Muscle of back (tissue), 11 donors: Measurements from ENCODE around the gene NDUFAF8. TPM values are rescaled to one million over a fixed set of nuclear protein-coding genes. Genes with fewer than 3 reads are reported as not detected.

Experiments
- DNase-seq, 3 donors: peaks; one replicate each; pipeline versions ENCODE4 v3.0.0 to v3.0.0-alpha.2; 2013
- polyA plus RNA-seq, 10 donors: library from polyadenylated mRNA; unstranded; fragments of 120-200 nt; gene quantifications; one replicate each; pipeline ENCODE4 v1.2.1, GENCODE V29; 2013; ENCODE audit not compliant: insufficient read length in 10 of 10

NDUFAF8 gene
- polyA plus RNA-seq, 10 donors = 33.4 to 52.8 (median 42.1) TPM

DNA sequence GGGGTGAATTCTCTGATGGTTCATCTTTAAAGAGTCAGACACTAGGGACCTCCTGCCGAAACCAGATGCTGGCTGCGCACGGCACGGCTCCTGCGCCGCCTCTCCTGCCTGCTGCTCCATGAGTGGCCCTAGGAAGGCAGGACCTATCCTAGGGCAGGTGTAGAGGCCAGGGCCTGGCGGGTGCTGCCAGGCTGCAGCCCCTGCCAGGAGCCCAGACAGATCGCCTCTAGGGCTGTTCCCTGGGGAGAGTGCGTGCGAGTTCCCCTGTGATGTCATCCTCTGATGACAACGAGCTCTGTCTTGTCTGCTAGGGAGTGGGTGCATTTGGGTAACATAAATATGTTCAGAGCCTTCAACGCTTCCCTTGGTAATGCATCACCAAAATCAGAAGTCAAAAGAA is 32.1 kb downstream of the NDUFAF8 start:
- no peak for DNase-seq

DNA sequence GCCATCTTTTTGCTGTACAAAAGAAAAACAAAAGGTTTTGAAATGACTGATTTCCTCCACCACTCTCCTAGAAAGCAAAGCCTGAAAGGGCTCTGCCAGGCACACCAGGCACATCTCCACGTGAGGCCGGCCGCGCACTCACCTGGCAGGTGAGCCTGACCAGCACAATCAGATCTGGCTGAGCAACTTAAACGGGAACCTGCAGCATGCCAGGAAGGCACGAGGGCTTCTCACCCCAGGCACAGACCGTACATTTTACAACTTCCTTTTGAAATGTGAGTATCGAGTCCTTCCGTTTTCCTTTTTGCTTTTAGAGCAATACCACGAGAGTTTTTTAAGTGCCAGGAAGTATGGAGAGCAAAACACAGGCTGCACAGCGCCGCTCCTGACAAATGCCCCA is 33.5 kb downstream of the NDUFAF8 start:
- DNase-seq = no peak

DNA sequence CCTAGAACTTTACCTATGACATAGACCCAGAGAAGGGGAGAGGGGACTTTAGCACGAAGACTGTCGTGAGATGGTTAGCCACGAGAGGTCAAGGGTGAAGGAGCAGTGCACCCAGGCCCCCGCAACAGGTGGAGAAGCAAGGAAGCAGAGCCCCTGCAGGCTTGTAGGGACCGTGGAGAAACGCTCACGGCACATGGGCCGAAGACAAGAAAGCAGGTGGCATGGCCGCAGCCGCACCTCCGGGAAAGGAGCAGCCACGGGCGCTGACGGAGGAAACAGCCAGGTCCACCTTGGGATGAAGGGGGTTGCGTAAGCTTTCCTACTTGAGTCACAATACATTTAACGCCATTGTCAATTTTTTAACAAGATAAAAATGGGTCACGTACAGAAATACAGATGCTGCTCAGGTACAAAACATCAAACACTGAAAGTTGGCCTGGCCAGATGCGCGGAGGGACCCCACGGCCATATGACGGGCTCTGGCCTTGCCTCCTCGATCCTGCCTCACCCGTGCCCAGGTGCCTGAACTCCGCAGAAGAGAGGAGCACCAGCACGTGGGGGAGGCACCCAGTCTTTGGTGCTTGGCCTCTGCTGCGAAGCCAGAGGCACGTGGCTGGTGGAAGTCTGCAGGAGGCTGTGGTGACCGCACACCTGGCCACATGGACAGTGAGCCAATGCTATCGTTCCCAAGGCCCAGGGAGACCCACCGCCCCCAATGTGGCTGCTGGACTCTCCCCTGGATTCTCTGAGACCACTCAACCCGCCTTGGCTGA is 34.8 kb downstream of the NDUFAF8 start:
- no peak for DNase-seq

DNA sequence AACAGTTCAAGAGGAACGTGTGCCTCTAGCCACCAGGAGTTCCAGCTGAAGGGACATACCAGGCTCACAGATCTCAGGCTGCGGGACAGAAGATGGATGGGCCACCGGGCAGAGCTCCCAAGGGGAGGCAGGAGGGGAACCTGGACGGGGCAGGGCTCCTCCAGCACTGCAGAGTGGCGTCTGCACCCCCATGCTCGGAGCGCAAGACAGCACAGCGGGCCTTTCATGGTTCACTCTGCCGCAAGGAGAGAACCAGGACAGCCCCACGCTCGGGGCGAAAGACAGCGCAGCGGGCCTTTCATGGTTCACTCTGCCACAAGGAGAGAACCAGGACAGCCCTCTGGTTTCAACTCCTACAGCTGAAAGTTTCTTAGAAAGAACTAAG is 35.3 kb downstream of the NDUFAF8 start:
- DNase-seq = no peak

DNA sequence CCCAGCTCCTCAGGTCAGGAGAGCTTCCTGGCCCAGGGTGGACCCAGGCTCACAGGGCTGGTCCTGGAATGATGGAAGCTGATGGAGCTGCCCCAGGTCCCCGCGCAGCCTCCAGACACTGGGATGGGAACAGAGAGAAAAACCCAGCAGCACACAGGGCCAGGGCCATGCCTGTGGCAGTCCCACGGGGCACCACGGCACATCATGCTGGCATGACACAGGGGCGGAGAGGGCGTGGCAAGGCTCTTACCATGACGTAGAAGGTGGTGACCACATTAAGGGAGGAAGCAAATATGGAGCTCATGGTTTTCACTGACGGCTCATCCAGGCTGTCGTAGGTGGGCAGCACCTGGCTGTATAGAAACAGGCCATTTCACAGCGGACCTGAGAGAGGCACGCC is 37.7 kb downstream of the NDUFAF8 start:
- DNase-seq = no peak

DNA sequence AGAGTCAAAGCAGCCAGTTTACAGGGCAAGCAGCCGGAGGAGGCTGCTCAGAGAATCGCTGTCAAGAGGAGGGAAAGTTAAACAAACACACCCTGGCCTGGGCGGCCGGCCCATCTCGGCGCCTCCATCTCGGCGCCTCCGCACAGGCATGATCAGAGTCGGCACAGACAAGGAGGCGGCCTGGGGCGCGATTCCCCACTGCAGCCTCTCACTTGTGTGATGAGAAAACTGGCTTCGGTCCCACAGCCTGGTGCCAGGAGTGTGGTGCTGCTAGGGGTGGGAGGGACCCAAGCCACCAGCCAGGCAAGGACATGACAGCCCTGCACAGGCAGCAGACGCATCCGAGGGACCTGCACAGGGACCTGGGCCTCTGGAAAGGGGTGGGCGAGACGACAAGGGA is 38.3 kb downstream of the NDUFAF8 start:
- DNase-seq = peak in 2 of 3 donors; percentile 50 to 54

DNA sequence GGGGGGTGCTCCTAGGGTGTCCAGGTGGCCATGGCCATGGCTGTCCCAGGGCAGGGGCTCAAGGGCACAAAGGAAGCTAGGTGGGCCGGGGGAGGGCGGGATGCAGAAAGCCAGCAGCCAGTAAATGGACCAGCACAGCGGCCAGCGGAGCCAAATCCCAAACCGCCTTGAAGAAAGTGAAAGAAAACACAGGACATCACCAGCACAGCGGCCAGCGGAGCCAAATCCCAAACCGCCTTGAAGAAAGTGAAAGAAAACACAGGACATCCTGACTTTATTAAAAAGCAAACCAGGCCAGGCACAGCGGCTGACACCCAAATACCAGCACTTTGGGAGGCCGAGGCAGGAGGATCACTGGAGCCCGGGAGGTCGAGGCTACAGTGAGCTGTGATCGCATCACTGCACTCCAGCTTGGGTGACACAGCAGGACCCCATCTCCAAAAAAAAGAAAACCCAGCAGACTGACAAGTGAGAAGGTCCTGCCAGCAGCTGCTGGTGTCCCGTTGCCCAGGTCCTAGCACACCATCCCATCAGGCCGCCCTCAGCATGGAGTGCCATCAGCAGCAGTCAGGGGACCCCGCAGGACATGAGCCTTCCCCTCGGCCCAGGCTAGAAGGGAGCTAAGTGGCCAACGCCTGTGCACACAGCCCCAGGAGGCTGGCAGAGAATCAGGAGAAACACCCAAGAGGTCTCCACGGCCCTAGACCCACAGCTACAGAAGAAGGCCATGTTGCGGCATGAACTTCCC is 39.0 kb downstream of the NDUFAF8 start:
- DNase-seq = peak in 1 of 3 donors; percentile 36

DNA sequence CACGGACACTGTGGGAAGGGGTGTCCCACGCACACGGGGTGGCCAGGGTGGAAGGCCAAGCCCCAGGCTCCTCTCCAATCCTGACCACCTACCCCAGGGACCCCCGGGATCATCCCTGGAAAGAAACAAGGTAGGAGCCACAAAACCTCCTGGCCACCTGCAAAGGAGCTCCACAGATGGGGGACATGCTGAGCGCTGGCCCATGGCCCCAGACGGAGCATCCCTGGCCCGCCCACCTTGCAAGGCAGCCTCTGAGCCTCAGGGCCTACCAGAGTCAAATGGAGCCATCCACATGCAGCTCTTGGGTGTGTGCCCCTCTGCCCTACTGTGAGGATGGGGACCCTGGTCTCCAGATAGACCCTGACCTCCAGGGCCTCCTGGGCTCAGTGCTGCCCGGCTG is 39.7 kb downstream of the NDUFAF8 start:
- no peak for DNase-seq

DNA sequence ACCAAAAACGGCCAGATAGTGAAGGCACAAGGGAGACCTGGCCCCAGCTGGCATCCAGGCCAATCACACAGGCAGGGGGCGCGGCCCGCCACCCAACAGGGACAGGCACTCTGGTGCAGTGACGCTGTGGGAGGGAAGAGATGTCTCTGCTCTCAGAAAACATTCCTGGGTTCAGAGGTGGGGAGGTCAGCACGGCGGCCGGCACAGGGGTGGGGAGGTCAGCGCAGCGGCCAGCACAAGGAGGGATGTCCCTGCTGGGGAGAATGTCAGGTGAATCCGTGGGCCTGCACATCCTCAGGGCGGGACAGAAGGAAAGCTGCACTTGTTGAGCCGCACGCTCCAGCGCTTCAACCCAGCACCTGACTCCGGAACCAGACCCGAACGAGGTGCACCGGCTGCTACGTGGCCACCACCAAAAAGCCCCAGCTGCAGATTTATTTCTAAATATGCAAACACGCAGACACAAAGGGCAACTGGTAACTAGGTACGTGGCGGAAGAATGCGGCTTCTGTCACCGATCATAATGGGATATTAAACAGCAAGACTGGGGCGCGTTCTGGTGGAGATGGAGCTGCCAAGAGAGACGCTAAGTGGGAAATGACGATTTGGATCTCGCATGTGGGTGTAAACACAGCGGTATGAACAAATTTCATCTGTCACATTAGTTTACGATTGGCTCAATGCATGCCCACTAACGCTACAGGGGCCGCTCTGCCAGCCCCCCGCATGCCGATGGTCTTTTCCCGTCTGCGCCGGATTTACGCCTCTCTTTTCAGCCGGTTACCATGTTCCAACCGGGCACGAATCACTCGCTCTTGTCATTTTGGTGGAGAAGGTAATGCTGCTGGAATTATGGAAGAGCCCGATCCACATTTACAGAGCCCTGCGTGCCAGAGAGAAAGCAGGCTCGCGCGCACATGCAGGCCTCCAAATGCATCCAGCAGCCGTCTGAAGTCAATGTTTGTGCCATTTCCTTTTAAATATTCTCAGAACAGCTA is 40.5 kb downstream of the NDUFAF8 start:
- DNase-seq = no peak

DNA sequence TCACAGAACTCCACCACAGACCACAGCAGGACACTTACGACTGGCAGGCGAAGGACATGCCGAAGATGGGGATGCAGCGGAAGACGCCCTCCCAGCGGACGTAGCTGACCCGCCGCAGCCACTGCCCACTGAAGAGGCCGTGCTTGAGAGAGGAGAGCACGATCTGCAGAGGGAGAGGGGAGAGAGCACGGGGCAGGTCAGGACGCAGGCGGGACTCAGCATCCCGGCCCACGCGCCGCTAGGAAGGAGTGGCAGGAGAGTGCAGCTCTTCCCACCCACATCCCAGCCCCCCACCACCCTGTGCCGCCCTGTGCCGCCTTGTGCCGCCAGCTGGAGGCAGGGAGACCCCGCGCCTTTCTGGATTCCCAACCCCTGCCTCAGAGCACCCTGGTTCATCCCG is 41.5 kb downstream of the NDUFAF8 start:
- no peak for DNase-seq

DNA sequence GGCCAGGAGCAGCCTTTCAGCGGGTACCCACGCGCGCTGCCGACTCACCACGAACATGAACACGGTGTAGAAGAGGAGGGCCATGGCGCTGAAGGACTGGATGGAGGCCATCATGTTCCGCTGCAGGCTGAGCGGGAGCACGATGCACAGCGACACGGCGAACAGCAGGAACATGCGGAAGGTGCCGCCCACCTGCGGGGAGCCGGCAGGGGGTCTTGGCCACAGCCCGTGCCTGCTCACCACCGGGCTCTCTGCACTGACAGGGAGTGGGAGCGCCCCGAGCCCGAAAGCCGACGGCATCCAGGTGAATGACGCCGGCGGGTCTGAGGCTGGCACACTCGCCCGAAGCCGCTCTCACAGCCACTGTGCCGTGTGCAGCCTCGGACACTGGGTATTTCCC is 43.0 kb downstream of the NDUFAF8 start:
- DNase-seq = no peak

DNA sequence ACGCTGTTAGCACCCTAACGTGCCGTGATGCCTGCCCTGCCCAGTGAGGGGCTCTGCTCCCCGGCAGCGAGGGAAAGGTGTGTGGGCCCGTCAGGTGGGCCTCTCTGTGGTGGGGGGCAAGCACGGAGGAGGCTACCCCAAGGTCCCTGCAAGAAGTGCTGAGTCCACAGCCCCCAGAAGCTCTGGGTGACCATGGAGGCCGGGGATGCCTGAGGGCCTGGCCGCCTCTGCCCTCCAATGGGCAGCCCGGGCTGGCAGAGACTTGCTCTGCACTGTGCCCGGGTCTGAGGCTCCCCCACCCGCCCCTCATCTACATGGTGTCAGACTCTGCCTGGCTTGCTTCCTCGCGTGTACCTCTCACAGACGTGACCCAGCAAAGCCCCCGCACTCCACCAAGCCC is 43.8 kb downstream of the NDUFAF8 start:
- DNase-seq = no peak

DNA sequence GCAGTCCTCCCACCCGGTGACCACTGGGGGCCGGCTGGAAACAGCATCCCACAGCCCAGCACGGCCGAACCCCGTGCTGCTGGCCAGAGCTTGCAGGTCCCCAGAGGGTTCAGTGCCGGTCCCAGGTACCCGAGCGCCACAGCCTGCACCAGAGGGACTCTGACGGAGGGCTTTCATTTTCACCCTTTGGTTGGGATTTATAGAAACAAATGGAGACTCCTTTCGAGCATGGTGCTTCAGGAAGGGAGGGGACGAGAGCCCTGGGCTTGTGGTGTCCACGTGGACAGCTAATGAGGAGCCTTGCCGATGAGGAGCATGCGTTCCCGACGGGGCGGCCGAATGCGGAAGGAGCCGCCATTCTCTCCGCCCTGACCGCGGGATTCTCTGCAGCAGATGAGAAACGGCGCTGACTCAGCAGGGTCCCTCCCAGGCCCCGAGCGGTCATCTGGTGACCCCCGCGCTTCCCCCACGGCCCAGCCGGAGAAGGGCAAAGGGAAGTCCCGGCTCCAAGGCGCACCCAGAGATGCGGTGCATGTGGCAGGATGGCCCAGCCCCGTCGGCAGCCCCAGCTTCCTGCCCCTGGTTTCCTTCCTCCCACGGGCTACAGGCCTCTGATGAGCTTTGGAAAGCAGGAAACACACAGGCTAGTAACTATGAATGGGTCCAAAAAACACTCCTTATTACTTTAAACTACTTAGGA is 46.2 kb downstream of the NDUFAF8 start:
- peak; percentile 19 to 88 (median 71) for DNase-seq

DNA sequence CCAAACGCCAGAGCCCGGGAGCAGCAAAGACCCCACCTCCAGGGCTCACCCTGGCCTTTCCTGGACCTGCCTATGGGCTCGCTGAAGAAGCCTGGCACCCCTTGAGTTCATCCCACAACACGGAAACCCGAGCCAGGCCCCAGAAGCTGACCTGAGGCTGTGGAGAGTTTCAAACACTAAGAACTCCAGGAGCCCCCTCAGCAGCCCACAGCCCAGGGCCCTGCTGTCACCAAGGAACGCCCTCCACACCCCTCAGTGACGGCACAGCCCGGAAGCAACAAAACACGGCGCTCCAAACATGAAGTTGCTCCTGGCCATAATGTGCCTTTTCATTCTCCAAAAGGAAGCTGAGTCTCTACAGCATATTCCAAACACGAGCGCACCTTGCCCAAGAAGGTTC is 46.8 kb downstream of the NDUFAF8 start:
- no peak for DNase-seq

DNA sequence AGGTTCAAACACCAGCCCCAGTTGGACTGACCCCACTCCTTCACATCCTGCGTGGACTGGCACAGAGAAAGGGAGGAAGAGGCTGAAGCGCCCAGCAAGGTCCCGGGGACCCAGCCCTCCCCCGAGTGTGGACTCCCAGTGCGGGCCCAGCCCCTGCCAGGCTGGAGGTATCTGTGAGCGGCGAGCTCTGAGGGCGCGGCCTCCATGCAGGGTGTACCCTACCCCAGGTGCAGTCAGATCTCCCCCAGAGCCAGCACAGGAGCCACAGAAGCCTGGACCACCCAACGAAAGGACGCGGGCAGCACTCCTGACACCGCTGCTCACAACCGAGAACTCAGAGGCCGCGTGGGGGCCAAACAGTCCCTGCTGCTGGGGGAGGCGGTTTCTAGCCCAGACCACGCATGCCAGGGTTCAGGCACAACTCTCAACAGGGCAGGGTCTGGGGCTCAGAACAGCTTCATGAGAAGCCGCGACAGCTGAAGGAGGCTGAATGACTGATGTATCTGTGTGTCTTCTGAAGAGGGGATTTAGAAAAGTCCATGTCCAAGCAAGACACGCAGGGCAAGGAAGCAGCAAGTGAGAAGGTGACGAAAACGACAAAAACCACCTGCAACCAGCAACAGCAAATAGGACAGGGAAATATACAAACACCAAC is 47.5 kb downstream of the NDUFAF8 start:
- peak in 1 of 3 donors; percentile 25 for DNase-seq

DNA sequence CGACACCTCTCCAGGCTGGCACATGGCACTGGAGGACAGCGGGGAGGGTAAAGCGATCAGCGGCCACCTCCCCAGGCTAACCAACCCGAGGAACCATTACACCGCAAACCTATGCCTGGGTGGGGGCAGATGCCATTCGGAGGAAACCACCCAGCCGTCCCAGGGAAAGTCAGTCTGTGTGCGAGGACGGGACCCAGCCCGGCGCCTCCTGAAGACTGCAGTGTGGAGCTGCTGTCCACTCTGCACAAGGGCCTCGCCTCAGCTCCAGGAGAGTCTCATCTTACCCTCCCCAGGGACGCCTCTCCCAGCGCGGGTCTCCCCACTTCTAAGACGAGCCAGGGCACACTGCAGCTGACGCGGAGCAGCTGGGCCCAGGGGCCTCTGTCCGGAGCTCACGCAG is 48.0 kb downstream of the NDUFAF8 start:
- DNase-seq = peak in 2 of 3 donors; percentile 32 to 34

DNA sequence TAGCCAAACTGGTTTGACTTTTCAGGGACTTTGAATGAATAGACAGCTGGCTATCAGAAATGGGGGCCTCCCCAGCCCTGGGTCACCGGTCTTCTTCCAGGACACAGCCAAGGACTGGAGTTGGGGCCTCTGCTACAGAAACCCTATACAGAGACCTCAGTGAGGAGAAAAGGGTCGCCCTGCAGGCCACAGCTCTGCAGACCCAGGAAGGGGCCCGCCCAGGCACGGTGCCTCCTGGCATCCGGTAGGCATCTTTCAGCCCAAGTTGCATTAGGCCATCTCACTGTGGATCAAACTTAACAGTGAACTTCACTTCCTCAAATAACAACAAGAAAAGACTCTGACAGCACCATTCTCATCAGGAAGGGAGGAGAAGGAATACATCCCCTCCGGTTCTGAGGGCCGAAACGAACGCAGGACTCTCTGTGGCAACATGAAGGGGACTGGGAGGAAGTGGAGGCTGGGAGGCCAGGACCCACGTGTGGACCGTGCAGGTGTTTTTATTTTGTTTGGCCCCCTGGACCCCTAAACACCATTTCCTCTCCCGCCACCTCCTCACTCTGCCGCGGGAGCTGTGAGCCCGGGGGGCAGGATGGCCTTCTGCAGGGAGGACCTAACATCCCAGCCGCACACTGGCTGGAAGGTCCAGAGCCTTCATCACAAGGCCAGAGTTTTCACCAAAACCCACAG is 48.8 kb downstream of the NDUFAF8 start:
- no peak for DNase-seq

DNA sequence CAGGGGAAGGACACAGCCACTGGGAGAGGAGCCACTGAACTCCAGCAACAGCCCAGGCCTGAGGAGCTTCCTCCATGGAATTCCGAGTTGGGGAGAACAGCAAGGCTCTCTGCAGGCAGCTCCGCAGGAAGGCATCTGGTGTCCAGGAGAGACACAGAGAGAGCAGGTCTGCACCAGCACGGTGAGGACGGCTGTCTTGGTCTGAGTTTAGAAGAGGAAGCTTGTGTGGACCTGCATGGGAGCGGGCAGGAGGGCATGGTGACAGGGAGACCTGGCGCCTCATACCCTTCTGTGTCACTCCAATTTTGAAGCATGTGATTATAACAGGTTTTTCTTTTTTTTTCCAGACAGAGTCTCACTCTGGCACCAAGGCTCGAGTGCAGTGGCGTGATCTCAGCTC is 49.6 kb downstream of the NDUFAF8 start:
- DNase-seq = no peak

DNA sequence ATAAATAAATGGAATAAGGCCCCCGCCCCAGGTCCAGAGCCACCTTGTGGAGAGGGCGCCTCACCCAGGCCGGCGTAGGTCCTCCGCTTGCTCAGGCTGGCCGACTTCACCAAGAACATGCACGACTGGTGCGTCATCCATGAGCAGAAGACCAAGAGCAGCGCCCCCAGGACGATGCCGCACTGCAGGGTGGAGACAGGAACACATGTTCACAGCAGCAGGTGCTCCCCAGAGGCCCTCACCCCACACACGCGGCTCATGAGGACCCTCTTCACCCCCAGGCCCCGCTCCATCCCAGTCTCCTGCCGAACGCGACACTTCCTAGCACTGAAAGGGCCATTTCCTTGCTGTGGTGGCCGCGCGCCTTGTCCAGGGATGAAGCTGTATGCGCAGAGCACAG is 50.5 kb downstream of the NDUFAF8 start:
- no peak for DNase-seq

DNA sequence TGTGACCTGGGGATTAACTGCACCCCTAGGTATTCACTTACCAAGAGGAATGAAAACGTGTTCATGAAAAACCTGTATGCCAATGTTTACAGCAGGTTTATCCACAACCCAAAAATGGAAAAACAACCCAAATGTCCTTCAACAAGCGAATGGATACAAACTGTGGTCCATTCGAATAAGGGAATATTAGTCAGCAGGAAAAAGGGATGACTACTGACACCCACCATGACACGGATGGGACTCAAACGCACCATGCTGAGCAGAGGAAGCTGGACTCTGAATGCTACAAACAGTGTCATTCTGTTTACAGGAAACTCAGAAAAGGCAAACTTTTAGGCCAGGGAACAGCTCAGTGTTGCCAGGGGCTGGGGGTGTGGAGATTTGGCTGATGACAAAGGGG is 51.1 kb downstream of the NDUFAF8 start:
- no peak for DNase-seq
